HG02981 (cell line): Measurements from ENCODE around the gene FGD5.
"Not testable (repeated sequence)": the region's sequence is repeated elsewhere in the genome, so short reads cannot be mapped to it uniquely, and the experiment has no call there.

Source experiments
- ATAC-seq: cut with Tn5 transposase; IDR thresholded peaks from one replicate; pipeline ENCODE4 v1.9.1; 2021; ENCODE audit warnings: mild to moderate bottlenecking, moderate library complexity; ENCODE audit not compliant: unreplicated experiment

Gene FGD5

GRCh38 chr3:14805961-14806537 is 12.7 kb upstream of the FGD5 start:
- no peak for ATAC-seq

- ATAC-seq: no peak
These were observed 12.0 kb upstream of the FGD5 start for GRCh38 chr3:14806641-14807263.

GRCh38 chr3:14808025-14808424 is 10.7 kb upstream of the FGD5 start:
- no peak for ATAC-seq

GRCh38 chr3:14808502-14809266 is 10.1 kb upstream of the FGD5 start:
- ATAC-seq: no peak

- not testable (repeated sequence) for ATAC-seq
These were observed 9.2 kb upstream of the FGD5 start for GRCh38 chr3:14809611-14810010.

- no peak for ATAC-seq
These were observed 8.5 kb upstream of the FGD5 start for GRCh38 chr3:14810070-14810791.

GRCh38 chr3:14810801-14811661 is 7.7 kb upstream of the FGD5 start:
- no peak for ATAC-seq

GRCh38 chr3:14811684-14812083 is 7.1 kb upstream of the FGD5 start:
- ATAC-seq: no peak

GRCh38 chr3:14812196-14812790 is 6.5 kb upstream of the FGD5 start:
- ATAC-seq: no peak

GRCh38 chr3:14814411-14814871 is 4.3 kb upstream of the FGD5 start:
- no peak for ATAC-seq

GRCh38 chr3:14816359-14816758 is 2.4 kb upstream of the FGD5 start:
- ATAC-seq: no peak

- no peak for ATAC-seq
These were observed 909 bp downstream of the FGD5 start for GRCh38 chr3:14819671-14820070.

- ATAC-seq: no peak
These were observed 1.4 kb downstream of the FGD5 start for GRCh38 chr3:14820156-14820555.

GRCh38 chr3:14821151-14821550 is 2.4 kb downstream of the FGD5 start:
- no peak for ATAC-seq

GRCh38 chr3:14822134-14822533 is 3.4 kb downstream of the FGD5 start:
- no peak for ATAC-seq

- ATAC-seq: no peak
These were observed 4.1 kb downstream of the FGD5 start for GRCh38 chr3:14822670-14823390.

GRCh38 chr3:14823393-14823792 is 4.6 kb downstream of the FGD5 start:
- no peak for ATAC-seq

- no peak for ATAC-seq
These were observed 5.3 kb downstream of the FGD5 start for GRCh38 chr3:14823910-14824629.

GRCh38 chr3:14824646-14825045 is 5.9 kb downstream of the FGD5 start:
- ATAC-seq: no peak
